Thyroid gland (tissue), 4 donors: ENCODE results near the gene MSTO1. TPM values are rescaled to one million over a fixed set of nuclear protein-coding genes. Genes with fewer than 3 reads are reported as not detected.
A peak's percentile ranks its signal among the peaks of the same experiment; 100 is the strongest.
"Not testable (repeated sequence)": the region's sequence is repeated elsewhere in the genome, so short reads cannot be mapped to it uniquely, and the experiment has no call there.

ENCODE experiments used
- DNase-seq, 2 donors: peaks; one replicate each; pipeline ENCODE4 v3.0.0-alpha.2; 2019
- H3K27ac ChIP-seq, 3 donors: fragments of 200-600 bp; sonication (generic); 1 replicate in 2 of 3; 2 replicates in 1 of 3; pipeline ENCODE4 v1.5.1; 2016 to 2019; ENCODE audit warnings: mild to moderate bottlenecking in 1 of 3, moderate library complexity in 1 of 3
- H3K27me3 ChIP-seq: fragments of 200-600 bp; sonication (generic); one replicate; pipeline ENCODE4 v1.5.1; 2019
- H3K36me3 ChIP-seq, 2 donors: fragments of 200-600 bp; sonication (generic); one replicate each; pipeline ENCODE4 v1.5.1; 2016 to 2019
- H3K4me1 ChIP-seq, 2 donors: fragments of 200-600 bp; sonication (generic); one replicate each; pipeline ENCODE4 v1.5.1; 2017 to 2019
- H3K4me3 ChIP-seq, 3 donors: fragments of 200-600 bp; sonication (generic); replicated peaks in 1 of 3; 1 replicate in 2 of 3; 2 replicates in 1 of 3; pipeline ENCODE4 v1.5.1; 2016; ENCODE audit warnings: mild to moderate bottlenecking in 1 of 3
- H3K9me3 ChIP-seq: fragments of 200-600 bp; sonication (generic); one replicate; pipeline ENCODE4 v1.5.1; 2017
- CTCF ChIP-seq, 6 experiments: fragments of 200-600 bp in 3 of 6; fragments of 450-650 bp in 3 of 6; sonication (generic) in 3 of 6; IDR thresholded peaks; one replicate each; pipeline ENCODE4 v1.5.1; 2016 to 2019; ENCODE audit warnings: antibody characterized with exemption in 6 of 6, mild to moderate bottlenecking in 2 of 6, inconsistent platforms in 1 of 6, moderate library complexity in 1 of 6
- POLR2A ChIP-seq, 2 donors: fragments of 450-650 bp; IDR thresholded peaks; one replicate each; pipeline ENCODE4 v1.6.1; 2017; ENCODE audit warnings: antibody characterized with exemption in 2 of 2, mild to moderate bottlenecking in 2 of 2, moderate library complexity in 1 of 2
- WGBS, 2 donors: methylation state at CpG; one replicate each; pipeline ENCODE4 v1.1.5; 2017; 5-methylcytosine and 5-hydroxymethylcytosine counted together
- intact Hi-C: fragments of 100-400 bp; cut with DNase I; formaldehyde crosslinking; loops from one replicate; pipeline ENCODE4 v1.15.1; 2023
- total RNA-seq, 4 donors: library from RNA; depleted of rRNA; stranded (reverse); fragments of >200 nt; gene quantifications; one replicate each; pipeline ENCODE4 v1.2.3, GENCODE V29; 2016

The MSTO1 gene
- total RNA-seq, 4 donors from 2014 or later: 8.3 to 31.9 (median 18.6) TPM

- no peak for TF ChIP-seq CTCF (IDR thresholded peaks at IDR 0.05)
- TF ChIP-seq POLR2A (IDR thresholded peaks at IDR 0.05): no peak
- H3K27ac ChIP-seq: no peak overlapping the region
- WGBS, 2 donors: 94 to 98% methylated on average over 5 of the region's 5 CpGs
- H3K4me1 ChIP-seq: peaks cover 0 to 4% of the 10 kb centered on the region in 2 donors
- DNase-seq: no peak
- H3K27me3 ChIP-seq: no peaks in the 10 kb centered on the region
- intact Hi-C loops: no loop called here
- no peaks in the 10 kb centered on the region for H3K36me3 ChIP-seq
- no peak overlapping the region for H3K4me3 ChIP-seq
- no peaks in the 10 kb centered on the region for H3K9me3 ChIP-seq
Measured at GRCh38 chr1:155596864-155597263, 13.2 kb upstream of the MSTO1 start.

GRCh38 chr1:155598842-155599331 lies 11.1 kb upstream of the MSTO1 start:
- Histone ChIP-seq H3K27ac (no peak overlapping the region), H3K27me3 (no peaks in the 10 kb centered on the region), H3K9me3 (no peaks in the 10 kb centered on the region), H3K4me1 (peaks cover 0 to 4% of the 10 kb centered on the region in 2 donors), H3K36me3 (no peaks in the 10 kb centered on the region), H3K4me3 (no peak overlapping the region)
- intact Hi-C loops: no loop called here
- 6 to 16% methylated on average over 12 of the region's 12 CpGs for WGBS, 2 donors
- DNase-seq: peak; percentile 34 to 45
- TF ChIP-seq POLR2A (IDR thresholded peaks at IDR 0.05) (no peak), CTCF (IDR thresholded peaks at IDR 0.05) (no peak)

- H3K9me3 ChIP-seq, H3K36me3 ChIP-seq, H3K4me3 ChIP-seq, intact Hi-C loops, H3K4me1 ChIP-seq, H3K27me3 ChIP-seq, H3K27ac ChIP-seq, DNase-seq: not testable (repeated sequence)
- 10 to 30% methylated on average over 12 of the region's 12 CpGs for WGBS, 2 donors
Measured at GRCh38 chr1:155599828-155600572, 10.0 kb upstream of the MSTO1 start.

GRCh38 chr1:155607708-155608107 lies 2.3 kb upstream of the MSTO1 start:
- Histone ChIP-seq H3K36me3 (peaks cover 0 to 2% of the 10 kb centered on the region in 2 donors), H3K27ac (no peak overlapping the region), H3K9me3 (no peaks in the 10 kb centered on the region), H3K27me3 (no peaks in the 10 kb centered on the region), H3K4me1 (no peaks in the 10 kb centered on the region), H3K4me3 (no peak overlapping the region)
- intact Hi-C loops: no loop called here
- WGBS, 2 donors: 80 to 81% methylated on average over 7 of the region's 7 CpGs
- DNase-seq: no peak
- TF ChIP-seq CTCF (IDR thresholded peaks at IDR 0.05): no peak
- TF ChIP-seq POLR2A (IDR thresholded peaks at IDR 0.05): no peak

- Histone ChIP-seq H3K27me3 (no peaks in the 10 kb centered on the region), H3K4me3 (no peak overlapping the region), H3K27ac (no peak overlapping the region), H3K9me3 (no peaks in the 10 kb centered on the region), H3K4me1 (no peaks in the 10 kb centered on the region), H3K36me3 (peaks cover 0 to 7% of the 10 kb centered on the region in 2 donors)
- WGBS, 2 donors: 93 to 94% methylated on average over 9 of the region's 9 CpGs
- intact Hi-C loops: no loop called here
- TF ChIP-seq POLR2A (IDR thresholded peaks at IDR 0.05) (no peak), CTCF (IDR thresholded peaks at IDR 0.05) (no peak)
- DNase-seq: no peak
Measured at GRCh38 chr1:155608888-155609225, 1.2 kb upstream of the MSTO1 start.

- DNase-seq, H3K4me1 ChIP-seq, H3K27ac ChIP-seq, H3K36me3 ChIP-seq, intact Hi-C loops, H3K9me3 ChIP-seq, H3K27me3 ChIP-seq: not testable (repeated sequence)
- peak overlapping the region in 1 of 3 donors; percentile 32 for H3K4me3 ChIP-seq
- WGBS, 2 donors: no CpG with 5 or more reads among the region's 33 CpGs
Measured at GRCh38 chr1:155610257-155610647, 234 bp downstream of the MSTO1 start.

GRCh38 chr1:155613226-155613625 lies 3.2 kb downstream of the MSTO1 start:
- H3K27ac ChIP-seq, intact Hi-C loops: not testable (repeated sequence)
- no CpG with 5 or more reads among the region's 2 CpGs for WGBS, 2 donors

More at GRCh38 chr1:155613226-155613625, 3.2 kb downstream of the MSTO1 start:
- not testable (repeated sequence) for H3K9me3 ChIP-seq, H3K36me3 ChIP-seq, H3K27me3 ChIP-seq, H3K4me3 ChIP-seq, DNase-seq, H3K4me1 ChIP-seq
